Measurements from ENCODE around the gene ADAMTS1.

ADAMTS1 gene

GRCh38 chr21:26812173-26812572, 33.0 kb downstream of the ADAMTS1 start:
- DNase-seq (ENCODE audit: low read depth in 2 of 2) = no peak

- DNase-seq (ENCODE audit: low read depth in 2 of 2) = no peak
Measured at GRCh38 chr21:26811482-26811881, 33.7 kb downstream of the ADAMTS1 start.

GRCh38 chr21:26810676-26811415, 34.4 kb downstream of the ADAMTS1 start:
- DNase-seq (ENCODE audit: low read depth in 2 of 2) = no peak

GRCh38 chr21:26810266-26810665, 34.9 kb downstream of the ADAMTS1 start:
- DNase-seq (ENCODE audit: low read depth in 2 of 2) = no peak

- no peak for DNase-seq (ENCODE audit: low read depth in 2 of 2)
Measured at GRCh38 chr21:26809745-26810144, 35.5 kb downstream of the ADAMTS1 start.

GRCh38 chr21:26806801-26807295, 38.4 kb downstream of the ADAMTS1 start:
- DNase-seq (ENCODE audit: low read depth in 2 of 2) = no peak

GRCh38 chr21:26804895-26805609, 40.2 kb downstream of the ADAMTS1 start:
- DNase-seq (ENCODE audit: low read depth in 2 of 2) = no peak

GRCh38 chr21:26801498-26801897, 43.7 kb downstream of the ADAMTS1 start:
- no peak for DNase-seq (ENCODE audit: low read depth in 2 of 2)

- no peak for DNase-seq (ENCODE audit: low read depth in 2 of 2)
Measured at GRCh38 chr21:26800970-26801431, 44.2 kb downstream of the ADAMTS1 start.

- no peak for DNase-seq (ENCODE audit: low read depth in 2 of 2)
Measured at GRCh38 chr21:26800455-26800854, 44.8 kb downstream of the ADAMTS1 start.

- DNase-seq (ENCODE audit: low read depth in 2 of 2) = no peak
Measured at GRCh38 chr21:26800001-26800400, 45.2 kb downstream of the ADAMTS1 start.

GRCh38 chr21:26798856-26799751, 46.1 kb downstream of the ADAMTS1 start:
- no peak for DNase-seq (ENCODE audit: low read depth in 2 of 2)

GRCh38 chr21:26797878-26798456, 47.2 kb downstream of the ADAMTS1 start:
- DNase-seq (ENCODE audit: low read depth in 2 of 2) = no peak

- no peak for DNase-seq (ENCODE audit: low read depth in 2 of 2)
Measured at GRCh38 chr21:26795866-26796329, 49.3 kb downstream of the ADAMTS1 start.

- no peak for DNase-seq (ENCODE audit: low read depth in 2 of 2)
Measured at GRCh38 chr21:26795412-26795805, 49.8 kb downstream of the ADAMTS1 start.

- DNase-seq (ENCODE audit: low read depth in 2 of 2) = no peak
Measured at GRCh38 chr21:26794597-26795411, 50.4 kb downstream of the ADAMTS1 start.

- DNase-seq (ENCODE audit: low read depth in 2 of 2) = no peak
Measured at GRCh38 chr21:26790296-26790695, 54.9 kb downstream of the ADAMTS1 start.

- no peak for DNase-seq (ENCODE audit: low read depth in 2 of 2)
Measured at GRCh38 chr21:26788790-26789189, 56.4 kb downstream of the ADAMTS1 start.

Measured in stimulated activated CD8-positive, alpha-beta memory T cell treated with anti-CD3 and anti-CD28 coated beads, Interleukin-2, amount 100 ng/mL, for 1 hour (primary cell).